Karpas-422 (cell line): ENCODE measurements around the gene SDCBP2. TPM values are rescaled to one million over a fixed set of nuclear protein-coding genes. Genes with fewer than 3 reads are reported as not detected.

Experiments used
- DNase-seq: peaks from one replicate; pipeline ENCODE4 v3.0.0-alpha.2; 2015
- H2AFZ ChIP-seq: fragments of 200-600 bp; sonication (generic); 2 replicates; pipeline ENCODE4 v1.6.1; 2014; ENCODE audit warnings: antibody characterized with exemption, low read length, mixed read lengths
- H3K27ac ChIP-seq: fragments of 200-600 bp; sonication (generic); 2 replicates; pipeline ENCODE4 v1.5.1; 2014; ENCODE audit warnings: mild to moderate bottlenecking, low read length, moderate library complexity
- H3K27me3 ChIP-seq: fragments of 200-600 bp; sonication (generic); 2 replicates; pipeline ENCODE4 v1.6.1; 2014; ENCODE audit warnings: low read length, mixed read lengths
- H3K36me3 ChIP-seq: fragments of 200-600 bp; sonication (generic); 2 replicates; pipeline ENCODE4 v1.6.1; 2014; ENCODE audit warnings: low read length, mixed read lengths; ENCODE audit not compliant: insufficient read depth
- H3K4me1 ChIP-seq: fragments of 200-600 bp; sonication (generic); 2 replicates; pipeline ENCODE4 v1.6.1; 2014; ENCODE audit warnings: mild to moderate bottlenecking, low read length, mixed read lengths
- H3K4me2 ChIP-seq: fragments of 200-600 bp; sonication (generic); 2 replicates; pipeline ENCODE4 v1.6.1; 2014; ENCODE audit warnings: low read length, low read depth, mild to moderate bottlenecking; ENCODE audit not compliant: poor library complexity, severe bottlenecking
- H3K4me3 ChIP-seq: fragments of 200-600 bp; sonication (generic); 2 replicates; pipeline ENCODE4 v1.5.1; 2014; ENCODE audit warnings: mild to moderate bottlenecking, antibody characterized with exemption, low read length, mixed read lengths
- H3K79me2 ChIP-seq: fragments of 200-600 bp; sonication (generic); 2 replicates; pipeline ENCODE4 v1.6.1; 2014; ENCODE audit warnings: mild to moderate bottlenecking, low read length, mixed read lengths
- H3K9ac ChIP-seq: fragments of 200-600 bp; sonication (generic); 2 replicates; pipeline ENCODE4 v1.6.0; 2014; ENCODE audit warnings: low read length
- H3K9me2 ChIP-seq: fragments of 200-600 bp; sonication (generic), shearing (Covaris generic); replicated peaks from 2 replicates; pipeline ENCODE4 v1.6.0; 2014; ENCODE audit warnings: mild to moderate bottlenecking, low read length, moderate library complexity; ENCODE audit not compliant: insufficient read depth
- H3K9me3 ChIP-seq: fragments of 300-700, 200-600 bp; sonication (generic); 2 replicates; pipeline ENCODE4 v1.6.1; 2014; ENCODE audit warnings: low read length, mixed read lengths
- H4K20me1 ChIP-seq: fragments of 200-600 bp; sonication (generic); 2 replicates; pipeline ENCODE4 v1.6.1; 2014; ENCODE audit warnings: mild to moderate bottlenecking, antibody characterized with exemption, low read length, low read depth; ENCODE audit not compliant: insufficient read depth
- total RNA-seq: library from RNA; depleted of rRNA; stranded (reverse); fragments of >200 nt; shearing (Covaris generic); gene quantifications from 2 replicates; pipeline ENCODE4 v1.2.3, GENCODE V29; 2014; ENCODE audit warnings: low replicate concordance

The SDCBP2 gene
- total RNA-seq, 1 experiment from 2014 or later, result not detected

GRCh38 chr20:1286267-1287024, 42.5 kb downstream of the SDCBP2 start:
- Histone ChIP-seq H2AFZ (no peak overlapping the region), H3K9me3 (no peaks in the 10 kb centered on the region), H4K20me1 (no peaks in the 10 kb centered on the region), H3K27ac (no peak overlapping the region), H3K9ac (no peak overlapping the region), H3K4me2 (no peak overlapping the region), H3K4me3 (no peak overlapping the region), H3K9me2 (no peaks in the 10 kb centered on the region), H3K79me2 (no peaks in the 10 kb centered on the region), H3K4me1 (no peaks in the 10 kb centered on the region), H3K36me3 (no peaks in the 10 kb centered on the region), H3K27me3 (no peaks in the 10 kb centered on the region)
- no peak for DNase-seq

GRCh38 chr20:1283522-1284510, 45.1 kb downstream of the SDCBP2 start:
- H3K27me3 ChIP-seq, result no peaks in the 10 kb centered on the region
- H3K9me2 ChIP-seq, result no peaks in the 10 kb centered on the region
- H3K4me2 ChIP-seq, result no peak overlapping the region
- H3K9me3 ChIP-seq, result no peaks in the 10 kb centered on the region
- no peak for DNase-seq
- no peaks in the 10 kb centered on the region for H4K20me1 ChIP-seq
- H3K4me1 ChIP-seq, result no peaks in the 10 kb centered on the region
- H3K4me3 ChIP-seq, result no peak overlapping the region
- H3K27ac ChIP-seq, result no peak overlapping the region
- no peak overlapping the region for H2AFZ ChIP-seq
- no peaks in the 10 kb centered on the region for H3K36me3 ChIP-seq
- H3K9ac ChIP-seq, result no peak overlapping the region
- H3K79me2 ChIP-seq, result no peaks in the 10 kb centered on the region

GRCh38 chr20:1282966-1283365, 46.0 kb downstream of the SDCBP2 start:
- Histone ChIP-seq H3K9me2 (no peaks in the 10 kb centered on the region), H3K4me1 (no peaks in the 10 kb centered on the region)
- no peak for DNase-seq

GRCh38 chr20:1281279-1282057, 47.5 kb downstream of the SDCBP2 start:
- H3K9ac ChIP-seq, result no peak overlapping the region
- no peak overlapping the region for H3K4me2 ChIP-seq
- no peak overlapping the region for H3K4me3 ChIP-seq
- no peaks in the 10 kb centered on the region for H3K36me3 ChIP-seq
- no peaks in the 10 kb centered on the region for H3K9me3 ChIP-seq
- no peaks in the 10 kb centered on the region for H4K20me1 ChIP-seq
- H3K27me3 ChIP-seq, result no peaks in the 10 kb centered on the region
- no peak for DNase-seq
- no peak overlapping the region for H3K27ac ChIP-seq
- no peaks in the 10 kb centered on the region for H3K4me1 ChIP-seq
- no peaks in the 10 kb centered on the region for H3K9me2 ChIP-seq
- H2AFZ ChIP-seq, result no peak overlapping the region
- H3K79me2 ChIP-seq, result no peaks in the 10 kb centered on the region

More at GRCh38 chr20:1282966-1283365, 46.0 kb downstream of the SDCBP2 start:
- no peak overlapping the region for H3K27ac ChIP-seq
- H3K9ac ChIP-seq, result no peak overlapping the region
- no peaks in the 10 kb centered on the region for H3K79me2 ChIP-seq
- H3K4me2 ChIP-seq, result no peak overlapping the region
- H3K9me3 ChIP-seq, result no peaks in the 10 kb centered on the region
- H3K36me3 ChIP-seq, result no peaks in the 10 kb centered on the region
- H3K27me3 ChIP-seq, result no peaks in the 10 kb centered on the region
- H4K20me1 ChIP-seq, result no peaks in the 10 kb centered on the region
- no peak overlapping the region for H2AFZ ChIP-seq
- no peak overlapping the region for H3K4me3 ChIP-seq

GRCh38 chr20:1280195-1281102, 48.5 kb downstream of the SDCBP2 start:
- H3K27me3 ChIP-seq, result no peaks in the 10 kb centered on the region
- H3K4me1 ChIP-seq, result no peaks in the 10 kb centered on the region
- no peak overlapping the region for H3K9ac ChIP-seq
- no peak overlapping the region for H2AFZ ChIP-seq
- no peak for DNase-seq
- no peak overlapping the region for H3K4me2 ChIP-seq
- no peaks in the 10 kb centered on the region for H4K20me1 ChIP-seq
- no peaks in the 10 kb centered on the region for H3K9me3 ChIP-seq
- H3K9me2 ChIP-seq, result no peaks in the 10 kb centered on the region
- no peaks in the 10 kb centered on the region for H3K79me2 ChIP-seq
- H3K36me3 ChIP-seq, result no peaks in the 10 kb centered on the region
- no peak overlapping the region for H3K27ac ChIP-seq
- H3K4me3 ChIP-seq, result no peak overlapping the region

- Histone ChIP-seq H4K20me1 (no peaks in the 10 kb centered on the region), H3K9me3 (no peaks in the 10 kb centered on the region), H3K4me3 (no peak overlapping the region), H2AFZ (no peak overlapping the region), H3K9me2 (no peaks in the 10 kb centered on the region), H3K27ac (no peak overlapping the region), H3K4me1 (no peaks in the 10 kb centered on the region), H3K9ac (no peak overlapping the region), H3K36me3 (no peaks in the 10 kb centered on the region), H3K79me2 (no peaks in the 10 kb centered on the region), H3K4me2 (no peak overlapping the region), H3K27me3 (no peaks in the 10 kb centered on the region)
- DNase-seq, result no peak
These were observed 49.9 kb downstream of the SDCBP2 start for GRCh38 chr20:1278993-1279392.

- Histone ChIP-seq H3K9me3 (no peaks in the 10 kb centered on the region), H3K9ac (no peak overlapping the region), H3K27me3 (no peaks in the 10 kb centered on the region), H3K36me3 (no peaks in the 10 kb centered on the region), H3K4me2 (no peak overlapping the region), H3K4me3 (no peak overlapping the region), H3K79me2 (no peaks in the 10 kb centered on the region), H3K9me2 (no peaks in the 10 kb centered on the region), H2AFZ (no peak overlapping the region), H4K20me1 (no peaks in the 10 kb centered on the region), H3K27ac (no peak overlapping the region), H3K4me1 (no peaks in the 10 kb centered on the region)
- no peak for DNase-seq
These were observed 51.2 kb downstream of the SDCBP2 start for GRCh38 chr20:1277529-1278322.
